HCT116 (cell line): Measurements from ENCODE around the gene CALM3. TPM values are rescaled to one million over a fixed set of nuclear protein-coding genes. Genes with fewer than 3 reads are reported as not detected.

Source experiments
- ATAC-seq: fragments of 200-7000 bp; cut with Tn5 transposase; 2 replicates; pipeline ENCODE4 v1.9.1; 2020; ENCODE audit warnings: mild to moderate bottlenecking, moderate library complexity
- BruUV-seq: library from RNA; stranded (reverse); fragments of 400-500 nt; replicated peaks from 2 replicates; lab custom pipeline; 2021; lab: Mats Ljungman, UMichigan
- CTCF ChIA-PET: fragments of 300-600 bp; sonication (Branson Sonifier 250); formaldehyde crosslinking; loops from one replicate; lab custom pipeline; 2021; ENCODE audit warnings: antibody characterized with exemption; lab: Charles Lee
- POLR2A ChIA-PET: fragments of 300-600, 350-600 bp; sonication (Branson Sonifier 250); formaldehyde crosslinking; loops from one replicate; lab custom pipeline; 2021; ENCODE audit warnings: antibody characterized with exemption; lab: Charles Lee
- RAD21 ChIA-PET, 2 experiments: fragments of 300-600 bp; sonication (Branson Sonifier 250); formaldehyde crosslinking; loops; one replicate each; lab custom pipeline; 2023; ENCODE audit warnings: low total read pairs in 2 of 2; ENCODE audit not compliant: uncharacterized antibody in 2 of 2, unreplicated experiment in 2 of 2, low non-redundant PET in 1 of 2; lab: Charles Lee
- DNase-seq: peaks from one replicate; pipeline ENCODE4 v3.0.0-alpha.2; 2010; ENCODE audit warnings: low read depth, low spot score
- H2AFZ ChIP-seq: fragments of 200-600 bp; shearing (Covaris generic), sonication (generic); 2 replicates; pipeline ENCODE4 v1.6.1; 2017; ENCODE audit warnings: low read depth, mixed run types, mixed read lengths, antibody characterized with exemption, low read length; ENCODE audit not compliant: poor library complexity, severe bottlenecking
- H3K27ac ChIP-seq: 2 replicates; pipeline ENCODE4 v1.5.1; 2012; ENCODE audit warnings: low read depth, low read length
- H3K27me3 ChIP-seq: fragments of 200-600 bp; sonication (generic); 2 replicates; pipeline ENCODE4 v1.6.1; 2016; ENCODE audit warnings: mixed run types, low read length, mixed read lengths; ENCODE audit not compliant: insufficient read depth
- H3K36me3 ChIP-seq, 2 experiments: fragments of 200-500 bp in 1 of 2; fragments of 200-600 bp in 1 of 2; sonication (Bioruptor generic) in 1 of 2; sonication (generic) in 1 of 2; 2 replicates each; pipeline versions ENCODE4 v1.5.1 to v1.6.1; 2014 to 2016; ENCODE audit warnings: low read length in 2 of 2, inconsistent platforms in 1 of 2, mixed read lengths in 1 of 2, mixed run types in 1 of 2; ENCODE audit not compliant: insufficient read depth in 2 of 2, control insufficient read depth in 1 of 2
- H3K4me1 ChIP-seq, 2 experiments: fragments of 200-600 bp in 1 of 2; sonication (generic) in 1 of 2; 2 replicates each; pipeline versions ENCODE4 v1.5.1 to v1.6.1; 2012 to 2017; ENCODE audit warnings: low read length in 2 of 2, inconsistent platforms in 1 of 2, mild to moderate bottlenecking in 1 of 2, mixed read lengths in 1 of 2, mixed run types in 1 of 2, moderate library complexity in 1 of 2; ENCODE audit not compliant: insufficient read depth in 2 of 2, control insufficient read depth in 1 of 2
- H3K4me2 ChIP-seq: fragments of 200-600 bp; sonication (generic); 2 replicates; pipeline ENCODE4 v1.6.1; 2017; ENCODE audit warnings: mixed run types, low read length, mixed read lengths
- H3K4me3 ChIP-seq, 2 experiments: fragments of 200-600 bp in 1 of 2; sonication (generic) in 1 of 2; replicated peaks in 1 of 2; 2 replicates each; pipeline ENCODE4 v1.5.1; 2011 to 2016; ENCODE audit warnings: low read length in 2 of 2, control low read depth in 1 of 2, low read depth in 1 of 2, mild to moderate bottlenecking in 1 of 2, mixed read lengths in 1 of 2, mixed run types in 1 of 2
- H3K79me2 ChIP-seq: fragments of 200-600 bp; sonication (generic); 2 replicates; pipeline ENCODE4 v1.6.1; 2017; ENCODE audit warnings: mild to moderate bottlenecking, mixed run types, low read length, moderate library complexity, mixed read lengths; ENCODE audit not compliant: insufficient read depth
- H3K9ac ChIP-seq: fragments of 200-600 bp; sonication (generic); 2 replicates; pipeline ENCODE4 v1.6.1; 2016; ENCODE audit warnings: low read length, mixed read lengths
- H3K9me2 ChIP-seq: fragments of 200-600 bp; sonication (generic), shearing (Covaris generic); 2 replicates; pipeline ENCODE4 v1.6.1; 2017; ENCODE audit warnings: mixed run types, mild to moderate bottlenecking, moderate library complexity; ENCODE audit not compliant: insufficient read depth
- H3K9me3 ChIP-seq, 2 experiments: fragments of 200-500 bp in 1 of 2; fragments of 200-600 bp in 1 of 2; sonication (Bioruptor generic) in 1 of 2; sonication (generic) in 1 of 2; 2 replicates each; pipeline ENCODE4 v1.6.1; 2014 to 2017; ENCODE audit warnings: low read length in 2 of 2, mixed read lengths in 2 of 2, inconsistent platforms in 1 of 2, low read depth in 1 of 2, mild to moderate bottlenecking in 1 of 2, mixed run types in 1 of 2, moderate library complexity in 1 of 2; ENCODE audit not compliant: control insufficient read depth in 1 of 2, insufficient read depth in 1 of 2
- H4K20me1 ChIP-seq: fragments of 200-600 bp; sonication (generic), shearing (Covaris generic); 2 replicates; pipeline ENCODE4 v1.6.1; 2017; ENCODE audit warnings: mixed run types, mild to moderate bottlenecking, moderate library complexity; ENCODE audit not compliant: insufficient read depth
- CTCF ChIP-seq, 3 experiments: fragments of 200-600 bp in 1 of 3; sonication (generic) in 1 of 3; IDR thresholded peaks in 2 of 3; conservative IDR thresholded peaks in 1 of 3; 2 replicates each; pipeline ENCODE4 v1.5.1; 2012 to 2017; ENCODE audit warnings: low read depth in 2 of 3, low read length in 2 of 3, antibody characterized with exemption in 1 of 3, borderline replicate concordance in 1 of 3, control low read depth in 1 of 3, mild to moderate bottlenecking in 1 of 3, mixed read lengths in 1 of 3, mixed run types in 1 of 3, moderate library complexity in 1 of 3; ENCODE audit not compliant: insufficient read depth in 1 of 3
- MAX ChIP-seq: IDR thresholded peaks from 2 replicates; pipeline ENCODE4 v1.6.1; 2012
- SIN3A ChIP-seq: IDR thresholded peaks from 2 replicates; pipeline ENCODE4 v1.6.1; 2012; ENCODE audit warnings: low read depth
- intact Hi-C: fragments of 100-400 bp; cut with micrococcal nuclease; formaldehyde crosslinking; loops from 2 replicates; pipeline ENCODE4 v1.10.0; 2022
- total RNA-seq: library from RNA; stranded (reverse); gene quantifications from one replicate; pipeline ENCODE4 v1.2.1, GENCODE V29; 2021; ENCODE audit not compliant: unreplicated experiment

Gene CALM3
- total RNA-seq, 1 experiment from 2014 or later, result 335 TPM

DNA sequence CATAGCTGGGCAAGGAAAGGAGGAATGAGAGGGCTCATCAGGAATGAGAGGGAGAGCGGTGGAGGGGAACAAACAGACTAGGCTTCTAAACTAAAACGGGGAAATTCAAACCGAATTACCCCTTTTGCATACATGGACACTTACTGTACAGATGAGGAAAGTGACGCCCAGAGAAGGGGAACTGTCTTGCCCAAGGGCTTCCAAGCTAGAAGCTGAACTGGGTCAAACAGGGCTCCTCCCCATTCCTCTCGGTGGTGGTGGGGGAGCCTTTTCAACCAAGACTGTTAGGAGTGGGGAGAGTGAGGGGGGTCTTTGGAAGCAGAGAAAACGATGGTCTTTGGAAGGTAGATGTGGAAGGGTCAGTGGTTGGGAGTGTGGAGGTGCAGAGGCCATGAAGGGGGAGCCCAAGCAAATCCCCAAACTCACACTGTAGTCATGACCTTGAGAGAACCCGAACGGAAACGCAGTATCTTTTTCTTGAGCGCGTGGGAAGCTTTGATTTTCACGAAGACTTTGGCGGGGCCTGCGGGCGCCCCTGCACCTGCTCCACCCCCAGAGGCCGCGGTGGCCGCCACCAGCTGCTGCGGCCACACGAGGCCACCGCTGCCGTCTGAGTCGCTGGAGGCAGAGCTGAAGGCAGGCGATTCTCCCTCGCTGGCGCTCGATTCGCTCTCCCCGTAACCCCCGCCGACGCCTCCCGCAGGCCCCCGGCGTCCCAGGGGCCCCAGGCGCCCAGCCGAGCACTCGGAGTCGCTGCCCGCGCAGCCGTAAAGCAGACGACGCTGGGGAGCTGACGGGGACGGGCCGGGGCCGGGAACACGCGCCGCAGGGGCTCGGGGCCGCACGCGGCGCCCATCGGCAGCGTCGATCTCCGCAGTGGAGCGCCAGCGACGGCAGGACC lies 47.2 kb downstream of the CALM3 start:
- Histone ChIP-seq H3K36me3 (no peaks in the 10 kb centered on the region), H3K9me2 (no peaks in the 10 kb centered on the region), H3K27me3 (no peaks in the 10 kb centered on the region), H3K9me3 (no peaks in the 10 kb centered on the region), H4K20me1 (no peaks in the 10 kb centered on the region), H3K4me1 (0 out of 4 replicates have a peak, but pooled peaks cover 0 to 3% of the 10 kb centered on the region in 2 experiments), H3K4me3 (no peak overlapping the region), H3K9ac (no peak overlapping the region), H2AFZ (no peak overlapping the region), H3K79me2 (no peaks in the 10 kb centered on the region), H3K4me2 (no peak overlapping the region), H3K27ac (no peak overlapping the region)
- DNase-seq (no peak), ATAC-seq (no peak)
- POLR2A ChIA-PET, result interaction anchor here (1.1 kb wide), 1 partner anchor 13 kb away, joined by 3 read pairs; the partner anchor contains the start of gene DACT3
- no TSS peak for BruUV-seq
- intact Hi-C loops, result no loop called here
- RAD21 ChIA-PET, result no interaction called here
- CTCF ChIA-PET, result no interaction called here
- no peak for TF ChIP-seq CTCF (IDR thresholded peaks at IDR 0.05 in 2 of 3, conservative IDR thresholded peaks at IDR 0.05 in 1 of 3; ENCODE audit: borderline replicate concordance in 1 of 3, insufficient read depth in 1 of 3, low read depth in 2 of 3, low read length in 2 of 3)
- TF ChIP-seq SIN3A, result no peak
- TF ChIP-seq MAX, result no peak
